Gastrocnemius medialis (tissue), 4 donors: ENCODE measurements around the gene NXPH3.

ENCODE experiments used
- POLR2A ChIP-seq, 2 donors: fragments of 450-650 bp; IDR thresholded peaks; one replicate each; pipeline ENCODE4 v1.6.1; 2017; ENCODE audit warnings: antibody characterized with exemption in 2 of 2, mild to moderate bottlenecking in 2 of 2, moderate library complexity in 2 of 2
- TF ChIP-seq, protein P1 (sequence below), 5 experiments: fragments of 450-650 bp in 3 of 5; fragments of 200-600 bp in 2 of 5; sonication (generic) in 2 of 5; IDR thresholded peaks in 4 of 5; conservative IDR thresholded peaks in 1 of 5; 1 replicate in 4 of 5; 2 replicates in 1 of 5; pipeline ENCODE4 v1.5.1; 2016 to 2019; ENCODE audit warnings: antibody characterized with exemption in 5 of 5, mild to moderate bottlenecking in 3 of 5, moderate library complexity in 3 of 5

DNA sequence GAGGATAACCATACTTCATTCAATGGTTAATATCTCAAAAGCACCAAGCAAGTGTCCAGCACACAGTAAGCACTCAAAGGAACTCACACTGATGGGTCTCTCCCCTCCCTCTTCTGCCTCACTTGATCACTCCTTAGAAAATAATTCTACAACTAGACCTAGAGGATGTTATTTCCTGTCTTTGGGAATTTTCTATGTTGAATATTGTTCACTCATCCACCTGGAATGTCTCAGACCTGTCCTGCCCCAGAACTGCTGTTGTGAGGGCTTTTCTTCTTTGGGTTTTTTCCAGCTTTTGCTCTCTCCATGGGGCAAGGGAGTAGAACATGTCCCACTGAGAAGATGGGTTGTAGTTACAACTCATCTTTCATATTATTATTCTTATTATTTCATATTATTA, 25.3 kb downstream of the NXPH3 start:
- TF ChIP-seq, protein P1, sequence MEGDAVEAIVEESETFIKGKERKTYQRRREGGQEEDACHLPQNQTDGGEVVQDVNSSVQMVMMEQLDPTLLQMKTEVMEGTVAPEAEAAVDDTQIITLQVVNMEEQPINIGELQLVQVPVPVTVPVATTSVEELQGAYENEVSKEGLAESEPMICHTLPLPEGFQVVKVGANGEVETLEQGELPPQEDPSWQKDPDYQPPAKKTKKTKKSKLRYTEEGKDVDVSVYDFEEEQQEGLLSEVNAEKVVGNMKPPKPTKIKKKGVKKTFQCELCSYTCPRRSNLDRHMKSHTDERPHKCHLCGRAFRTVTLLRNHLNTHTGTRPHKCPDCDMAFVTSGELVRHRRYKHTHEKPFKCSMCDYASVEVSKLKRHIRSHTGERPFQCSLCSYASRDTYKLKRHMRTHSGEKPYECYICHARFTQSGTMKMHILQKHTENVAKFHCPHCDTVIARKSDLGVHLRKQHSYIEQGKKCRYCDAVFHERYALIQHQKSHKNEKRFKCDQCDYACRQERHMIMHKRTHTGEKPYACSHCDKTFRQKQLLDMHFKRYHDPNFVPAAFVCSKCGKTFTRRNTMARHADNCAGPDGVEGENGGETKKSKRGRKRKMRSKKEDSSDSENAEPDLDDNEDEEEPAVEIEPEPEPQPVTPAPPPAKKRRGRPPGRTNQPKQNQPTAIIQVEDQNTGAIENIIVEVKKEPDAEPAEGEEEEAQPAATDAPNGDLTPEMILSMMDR (IDR thresholded peaks at IDR 0.05 in 4 of 5, conservative IDR thresholded peaks at IDR 0.05 in 1 of 5) = no peak
- no peak for TF ChIP-seq POLR2A (IDR thresholded peaks at IDR 0.05)
